ENCODE data around the gene TMEM14B. TPM values are rescaled to one million over a fixed set of nuclear protein-coding genes. Genes with fewer than 3 reads are reported as not detected.

Gene TMEM14B
- total RNA-seq, 1 donor from 2014 or later, result 50.5 TPM

DNA sequence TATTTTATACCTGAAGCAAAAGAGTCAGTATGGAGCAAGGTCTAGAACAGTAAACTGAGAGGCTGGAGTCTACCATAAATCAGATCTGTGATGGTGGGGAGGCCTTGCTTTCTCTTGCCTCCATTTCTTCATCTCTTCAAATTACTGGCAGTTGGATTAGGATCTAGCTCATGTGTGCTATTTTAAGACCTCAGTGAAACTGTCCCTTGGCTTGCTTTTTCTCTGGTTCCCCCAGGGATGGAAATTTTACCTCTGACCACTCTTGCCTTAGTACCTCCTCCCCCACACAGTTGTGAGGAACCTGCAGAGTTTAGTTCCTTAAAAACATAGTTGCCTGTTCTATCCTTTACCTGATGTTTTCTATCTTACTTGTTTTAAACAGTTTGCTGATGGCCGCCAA, 8.5 kb downstream of the TMEM14B start:
- no peak for DNase-seq (ENCODE audit: low spot score)
- TF ChIP-seq, protein P1, sequence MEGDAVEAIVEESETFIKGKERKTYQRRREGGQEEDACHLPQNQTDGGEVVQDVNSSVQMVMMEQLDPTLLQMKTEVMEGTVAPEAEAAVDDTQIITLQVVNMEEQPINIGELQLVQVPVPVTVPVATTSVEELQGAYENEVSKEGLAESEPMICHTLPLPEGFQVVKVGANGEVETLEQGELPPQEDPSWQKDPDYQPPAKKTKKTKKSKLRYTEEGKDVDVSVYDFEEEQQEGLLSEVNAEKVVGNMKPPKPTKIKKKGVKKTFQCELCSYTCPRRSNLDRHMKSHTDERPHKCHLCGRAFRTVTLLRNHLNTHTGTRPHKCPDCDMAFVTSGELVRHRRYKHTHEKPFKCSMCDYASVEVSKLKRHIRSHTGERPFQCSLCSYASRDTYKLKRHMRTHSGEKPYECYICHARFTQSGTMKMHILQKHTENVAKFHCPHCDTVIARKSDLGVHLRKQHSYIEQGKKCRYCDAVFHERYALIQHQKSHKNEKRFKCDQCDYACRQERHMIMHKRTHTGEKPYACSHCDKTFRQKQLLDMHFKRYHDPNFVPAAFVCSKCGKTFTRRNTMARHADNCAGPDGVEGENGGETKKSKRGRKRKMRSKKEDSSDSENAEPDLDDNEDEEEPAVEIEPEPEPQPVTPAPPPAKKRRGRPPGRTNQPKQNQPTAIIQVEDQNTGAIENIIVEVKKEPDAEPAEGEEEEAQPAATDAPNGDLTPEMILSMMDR (IDR thresholded peaks at IDR 0.05), result no peak
- H3K27me3 Mint-ChIP-seq (ENCODE audit: low read depth), result no peaks in the 10 kb centered on the region
- no peak overlapping the region for H3K27ac Mint-ChIP-seq (ENCODE audit: unreplicated experiment)
- H3K4me1 Mint-ChIP-seq (ENCODE audit: low read depth), result peaks cover 17% of the 10 kb centered on the region
- H3K36me3 Mint-ChIP-seq (ENCODE audit: low read depth), result peaks cover 27% of the 10 kb centered on the region
- H3K4me3 Mint-ChIP-seq (ENCODE audit: unreplicated experiment), result no peak overlapping the region
- no peaks in the 10 kb centered on the region for H3K9me3 Mint-ChIP-seq (ENCODE audit: low read depth)

GRCh38 chr6:10759312-10759839, 11.8 kb downstream of the TMEM14B start:
- TF ChIP-seq, protein P1 (IDR thresholded peaks at IDR 0.05), result peak; percentile 81
- Mint-ChIP-seq H3K9me3 (ENCODE audit: low read depth) (no peaks in the 10 kb centered on the region), H3K27me3 (ENCODE audit: low read depth) (no peaks in the 10 kb centered on the region), H3K27ac (ENCODE audit: unreplicated experiment) (peak overlapping the region; percentile 85), H3K4me1 (ENCODE audit: low read depth) (peaks cover 17% of the 10 kb centered on the region), H3K4me3 (ENCODE audit: unreplicated experiment) (no peak overlapping the region), H3K36me3 (ENCODE audit: low read depth) (peaks cover 16% of the 10 kb centered on the region)
- no peak for DNase-seq (ENCODE audit: low spot score)

DNA sequence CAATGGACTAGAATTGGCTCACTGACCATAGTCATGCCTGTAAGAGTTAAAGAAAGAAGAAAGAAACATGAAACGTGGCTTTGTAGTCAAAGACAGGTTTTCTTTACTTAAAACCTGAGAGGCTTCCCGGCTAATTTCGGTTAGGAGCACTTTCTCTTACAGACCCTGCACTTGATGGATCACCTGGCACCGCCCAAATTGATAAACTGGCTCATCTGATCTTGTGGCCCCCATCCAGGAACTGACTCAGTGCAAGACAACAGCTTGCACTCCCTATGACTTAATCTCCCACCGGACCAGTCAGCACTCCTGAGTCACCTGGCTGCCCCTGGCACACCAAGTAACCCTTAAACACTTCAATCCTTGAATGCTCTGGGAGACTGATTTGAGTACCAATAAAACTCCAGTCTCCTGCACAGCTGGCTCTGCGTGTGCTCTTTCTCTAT, 12.3 kb downstream of the TMEM14B start:
- TF ChIP-seq, protein P1 (IDR thresholded peaks at IDR 0.05), result no peak
- no peak for DNase-seq (ENCODE audit: low spot score)
- H3K27me3 Mint-ChIP-seq (ENCODE audit: low read depth), result no peaks in the 10 kb centered on the region
- H3K27ac Mint-ChIP-seq (ENCODE audit: unreplicated experiment), result no peak overlapping the region
- H3K9me3 Mint-ChIP-seq (ENCODE audit: low read depth), result no peaks in the 10 kb centered on the region
- H3K4me3 Mint-ChIP-seq (ENCODE audit: unreplicated experiment), result no peak overlapping the region
- peaks cover 17% of the 10 kb centered on the region for H3K4me1 Mint-ChIP-seq (ENCODE audit: low read depth)
- peaks cover 16% of the 10 kb centered on the region for H3K36me3 Mint-ChIP-seq (ENCODE audit: low read depth)

DNA sequence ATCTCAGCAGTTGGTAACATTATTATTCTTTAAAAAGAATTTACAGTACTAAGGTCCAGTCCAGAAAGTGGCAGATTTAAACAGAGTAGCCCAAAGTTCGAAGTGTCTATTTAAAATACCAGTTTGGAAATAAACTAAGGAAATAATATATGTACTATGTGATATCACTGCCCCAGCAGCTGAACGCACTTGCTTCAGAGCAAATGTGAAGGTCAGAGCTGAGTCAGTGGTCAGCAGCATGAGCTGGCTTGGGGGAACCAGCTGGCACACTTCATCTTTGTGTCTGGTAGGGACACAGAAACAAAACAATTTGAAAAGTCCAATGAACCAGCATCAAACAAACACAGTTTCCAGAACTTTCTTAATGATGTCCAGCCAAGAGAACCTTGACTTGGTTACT, 15.4 kb downstream of the TMEM14B start:
- H3K4me1 Mint-ChIP-seq (ENCODE audit: low read depth), result peaks cover 17% of the 10 kb centered on the region
- H3K4me3 Mint-ChIP-seq (ENCODE audit: unreplicated experiment), result no peak overlapping the region
- H3K9me3 Mint-ChIP-seq (ENCODE audit: low read depth), result no peaks in the 10 kb centered on the region
- no peak for DNase-seq (ENCODE audit: low spot score)
- H3K27ac Mint-ChIP-seq (ENCODE audit: unreplicated experiment), result no peak overlapping the region
- TF ChIP-seq, protein P1 (IDR thresholded peaks at IDR 0.05), result no peak
- no peaks in the 10 kb centered on the region for H3K27me3 Mint-ChIP-seq (ENCODE audit: low read depth)
- H3K36me3 Mint-ChIP-seq (ENCODE audit: low read depth), result peaks cover 3% of the 10 kb centered on the region

GRCh38 chr6:10769419-10769818, 21.8 kb downstream of the TMEM14B start:
- no peaks in the 10 kb centered on the region for H3K4me1 Mint-ChIP-seq (ENCODE audit: low read depth)

More at GRCh38 chr6:10769419-10769818, 21.8 kb downstream of the TMEM14B start:
- DNase-seq (ENCODE audit: low spot score), result no peak
- Mint-ChIP-seq H3K27me3 (ENCODE audit: low read depth) (no peaks in the 10 kb centered on the region), H3K36me3 (ENCODE audit: low read depth) (peaks cover 5% of the 10 kb centered on the region), H3K9me3 (ENCODE audit: low read depth) (no peaks in the 10 kb centered on the region), H3K4me3 (ENCODE audit: unreplicated experiment) (no peak overlapping the region), H3K27ac (ENCODE audit: unreplicated experiment) (no peak overlapping the region)
- TF ChIP-seq, protein P1 (IDR thresholded peaks at IDR 0.05), result no peak
